ENCODE results near the gene XK. TPM values are rescaled to one million over a fixed set of nuclear protein-coding genes. Genes with fewer than 3 reads are reported as not detected.

The XK gene
- total RNA-seq, 1 donor from 2014 or later: 8.9 TPM

DNA sequence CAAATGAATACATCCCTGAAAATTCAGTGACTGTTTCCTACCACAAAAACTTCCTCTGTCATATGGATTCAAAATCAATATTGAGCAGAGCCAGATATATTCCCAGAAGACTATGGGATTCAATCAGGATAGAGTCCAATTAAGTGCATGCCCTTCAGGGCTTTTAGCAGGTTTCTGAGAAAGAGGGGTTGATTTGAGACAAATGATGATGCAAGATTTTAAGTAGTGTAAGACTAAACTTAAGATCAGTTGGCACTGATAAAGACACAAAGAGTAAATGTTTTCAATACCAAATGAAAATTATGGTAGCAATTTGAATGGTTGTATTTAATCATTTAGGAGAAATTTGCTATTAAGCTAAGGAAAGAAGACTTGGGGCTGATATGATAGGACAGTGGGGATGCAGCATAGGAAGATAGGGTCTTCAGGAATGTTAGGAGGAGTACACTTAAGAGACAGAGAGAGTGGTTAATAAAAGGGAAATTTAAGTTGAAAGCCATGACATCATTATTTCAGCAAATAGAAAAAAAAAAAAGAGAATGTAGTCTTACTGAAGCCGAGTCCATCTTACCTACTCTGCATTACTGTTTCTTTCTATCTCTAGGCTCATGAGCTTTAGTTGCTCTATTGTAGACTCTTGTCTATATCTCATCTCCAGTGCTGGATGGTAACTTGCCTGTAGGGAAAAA lies 32.0 kb upstream of the XK start:
- H3K9ac ChIP-seq (ENCODE audit: low read depth in 1 of 3, low read length in 3 of 3): no peak overlapping the region
- no peaks in the 10 kb centered on the region for H3K4me1 ChIP-seq (ENCODE audit: control insufficient read depth in 3 of 3, insufficient read depth in 3 of 3, low read length in 3 of 3)
- no peaks in the 10 kb centered on the region for H3K36me3 ChIP-seq (ENCODE audit: control insufficient read depth in 3 of 3, insufficient read depth in 3 of 3, low read length in 3 of 3)
- peaks cover 0 to 3% (median 0%) of the 10 kb centered on the region in 3 donors for H3K27me3 ChIP-seq (ENCODE audit: control insufficient read depth in 3 of 3, insufficient read depth in 3 of 3, low read length in 3 of 3)
- H3K27ac ChIP-seq (ENCODE audit: low read depth, low read length): no peak overlapping the region
- H3K9me3 ChIP-seq (ENCODE audit: control insufficient read depth in 3 of 3, low read length in 3 of 3): no peaks in the 10 kb centered on the region
- no peak overlapping the region for H3K4me3 ChIP-seq (ENCODE audit: low read length in 3 of 3)

DNA sequence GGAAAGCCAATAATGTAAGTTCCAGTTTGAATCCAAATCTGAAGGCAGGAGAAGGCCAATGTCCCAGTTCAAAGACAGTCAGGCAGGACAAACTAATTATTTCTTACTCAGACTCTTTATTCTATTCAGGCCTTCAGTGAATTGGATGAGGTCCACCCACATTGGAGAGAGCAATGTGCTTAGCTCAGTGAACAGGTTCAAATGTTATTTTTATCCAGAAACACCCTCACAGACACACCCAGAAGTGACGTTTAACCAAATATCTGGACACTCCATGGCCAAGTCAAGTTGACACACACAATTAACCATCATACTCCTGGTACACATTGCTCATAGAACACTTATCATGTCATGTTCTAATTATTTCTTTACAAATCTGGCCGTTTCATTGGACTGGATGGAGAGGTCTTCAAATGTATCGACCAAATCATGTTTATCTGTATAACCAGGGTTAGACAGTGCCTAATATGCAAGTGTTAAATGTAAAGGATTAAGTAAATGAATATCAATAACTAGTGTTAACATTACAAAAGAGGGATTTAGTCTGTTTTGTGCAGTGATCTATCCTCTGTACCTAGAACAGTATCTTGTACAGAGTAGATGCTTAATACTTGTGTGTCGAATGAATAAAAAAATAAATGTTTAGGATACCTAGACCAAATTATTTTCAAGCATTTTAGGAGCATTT lies 27.1 kb upstream of the XK start:
- H3K27ac ChIP-seq (ENCODE audit: low read depth, low read length): no peak overlapping the region
- peaks cover 0 to 3% (median 0%) of the 10 kb centered on the region in 3 donors for H3K27me3 ChIP-seq (ENCODE audit: control insufficient read depth in 3 of 3, insufficient read depth in 3 of 3, low read length in 3 of 3)
- no peak overlapping the region for H3K4me3 ChIP-seq (ENCODE audit: low read length in 3 of 3)
- H3K4me1 ChIP-seq (ENCODE audit: control insufficient read depth in 3 of 3, insufficient read depth in 3 of 3, low read length in 3 of 3): no peaks in the 10 kb centered on the region
- H3K36me3 ChIP-seq (ENCODE audit: control insufficient read depth in 3 of 3, insufficient read depth in 3 of 3, low read length in 3 of 3): no peaks in the 10 kb centered on the region
- H3K9me3 ChIP-seq (ENCODE audit: control insufficient read depth in 3 of 3, low read length in 3 of 3): no peaks in the 10 kb centered on the region
- no peak overlapping the region for H3K9ac ChIP-seq (ENCODE audit: low read depth in 1 of 3, low read length in 3 of 3)

- peaks cover 0 to 3% (median 0%) of the 10 kb centered on the region in 3 donors for H3K27me3 ChIP-seq (ENCODE audit: control insufficient read depth in 3 of 3, insufficient read depth in 3 of 3, low read length in 3 of 3)
- H3K36me3 ChIP-seq (ENCODE audit: control insufficient read depth in 3 of 3, insufficient read depth in 3 of 3, low read length in 3 of 3): no peaks in the 10 kb centered on the region
- H3K9ac ChIP-seq (ENCODE audit: low read depth in 1 of 3, low read length in 3 of 3): no peak overlapping the region
- no peak overlapping the region for H3K4me3 ChIP-seq (ENCODE audit: low read length in 3 of 3)
- H3K9me3 ChIP-seq (ENCODE audit: control insufficient read depth in 3 of 3, low read length in 3 of 3): no peaks in the 10 kb centered on the region
- no peak overlapping the region for H3K27ac ChIP-seq (ENCODE audit: low read depth, low read length)
- no peaks in the 10 kb centered on the region for H3K4me1 ChIP-seq (ENCODE audit: control insufficient read depth in 3 of 3, insufficient read depth in 3 of 3, low read length in 3 of 3)
These were observed 26.5 kb upstream of the XK start for GRCh38 chrX:37659047-37659446.

- Histone ChIP-seq H3K4me3 (ENCODE audit: low read length in 3 of 3) (no peak overlapping the region), H3K9me3 (ENCODE audit: control insufficient read depth in 3 of 3, low read length in 3 of 3) (no peaks in the 10 kb centered on the region), H3K4me1 (ENCODE audit: control insufficient read depth in 3 of 3, insufficient read depth in 3 of 3, low read length in 3 of 3) (no peaks in the 10 kb centered on the region), H3K27ac (ENCODE audit: low read depth, low read length) (no peak overlapping the region), H3K27me3 (ENCODE audit: control insufficient read depth in 3 of 3, insufficient read depth in 3 of 3, low read length in 3 of 3) (no peaks in the 10 kb centered on the region), H3K9ac (ENCODE audit: low read depth in 1 of 3, low read length in 3 of 3) (no peak overlapping the region), H3K36me3 (ENCODE audit: control insufficient read depth in 3 of 3, insufficient read depth in 3 of 3, low read length in 3 of 3) (no peaks in the 10 kb centered on the region)
These were observed 23.4 kb upstream of the XK start for GRCh38 chrX:37662181-37662580.

GRCh38 chrX:37666516-37666915 lies 19.1 kb upstream of the XK start:
- H3K9ac ChIP-seq (ENCODE audit: low read depth in 1 of 3, low read length in 3 of 3): no peak overlapping the region
- no peaks in the 10 kb centered on the region for H3K27me3 ChIP-seq (ENCODE audit: control insufficient read depth in 3 of 3, insufficient read depth in 3 of 3, low read length in 3 of 3)
- H3K36me3 ChIP-seq (ENCODE audit: control insufficient read depth in 3 of 3, insufficient read depth in 3 of 3, low read length in 3 of 3): no peaks in the 10 kb centered on the region
- no peak overlapping the region for H3K27ac ChIP-seq (ENCODE audit: low read depth, low read length)
- H3K4me3 ChIP-seq (ENCODE audit: low read length in 3 of 3): no peak overlapping the region
- H3K9me3 ChIP-seq (ENCODE audit: control insufficient read depth in 3 of 3, low read length in 3 of 3): no peaks in the 10 kb centered on the region
- H3K4me1 ChIP-seq (ENCODE audit: control insufficient read depth in 3 of 3, insufficient read depth in 3 of 3, low read length in 3 of 3): no peaks in the 10 kb centered on the region

GRCh38 chrX:37667141-37667540 lies 18.4 kb upstream of the XK start:
- no peak overlapping the region for H3K27ac ChIP-seq (ENCODE audit: low read depth, low read length)
- H3K9me3 ChIP-seq (ENCODE audit: control insufficient read depth in 3 of 3, low read length in 3 of 3): no peaks in the 10 kb centered on the region
- no peak overlapping the region for H3K9ac ChIP-seq (ENCODE audit: low read depth in 1 of 3, low read length in 3 of 3)
- no peaks in the 10 kb centered on the region for H3K4me1 ChIP-seq (ENCODE audit: control insufficient read depth in 3 of 3, insufficient read depth in 3 of 3, low read length in 3 of 3)
- H3K36me3 ChIP-seq (ENCODE audit: control insufficient read depth in 3 of 3, insufficient read depth in 3 of 3, low read length in 3 of 3): no peaks in the 10 kb centered on the region
- H3K27me3 ChIP-seq (ENCODE audit: control insufficient read depth in 3 of 3, insufficient read depth in 3 of 3, low read length in 3 of 3): no peaks in the 10 kb centered on the region
- no peak overlapping the region for H3K4me3 ChIP-seq (ENCODE audit: low read length in 3 of 3)

- Histone ChIP-seq H3K27ac (ENCODE audit: low read depth, low read length) (no peak overlapping the region), H3K9ac (ENCODE audit: low read depth in 1 of 3, low read length in 3 of 3) (no peak overlapping the region), H3K27me3 (ENCODE audit: control insufficient read depth in 3 of 3, insufficient read depth in 3 of 3, low read length in 3 of 3) (peaks cover 0 to 3% (median 0%) of the 10 kb centered on the region in 3 donors), H3K36me3 (ENCODE audit: control insufficient read depth in 3 of 3, insufficient read depth in 3 of 3, low read length in 3 of 3) (no peaks in the 10 kb centered on the region), H3K9me3 (ENCODE audit: control insufficient read depth in 3 of 3, low read length in 3 of 3) (no peaks in the 10 kb centered on the region), H3K4me1 (ENCODE audit: control insufficient read depth in 3 of 3, insufficient read depth in 3 of 3, low read length in 3 of 3) (no peaks in the 10 kb centered on the region), H3K4me3 (ENCODE audit: low read length in 3 of 3) (no peak overlapping the region)
These were observed 13.0 kb upstream of the XK start for GRCh38 chrX:37672563-37672962.

- H3K9ac ChIP-seq (ENCODE audit: low read depth in 1 of 3, low read length in 3 of 3): no peak overlapping the region
- peaks cover 0 to 3% (median 0%) of the 10 kb centered on the region in 3 donors for H3K27me3 ChIP-seq (ENCODE audit: control insufficient read depth in 3 of 3, insufficient read depth in 3 of 3, low read length in 3 of 3)
- no peak overlapping the region for H3K4me3 ChIP-seq (ENCODE audit: low read length in 3 of 3)
- H3K36me3 ChIP-seq (ENCODE audit: control insufficient read depth in 3 of 3, insufficient read depth in 3 of 3, low read length in 3 of 3): no peaks in the 10 kb centered on the region
- no peaks in the 10 kb centered on the region for H3K9me3 ChIP-seq (ENCODE audit: control insufficient read depth in 3 of 3, low read length in 3 of 3)
- H3K27ac ChIP-seq (ENCODE audit: low read depth, low read length): no peak overlapping the region
- no peaks in the 10 kb centered on the region for H3K4me1 ChIP-seq (ENCODE audit: control insufficient read depth in 3 of 3, insufficient read depth in 3 of 3, low read length in 3 of 3)
These were observed 8.8 kb upstream of the XK start for GRCh38 chrX:37676811-37677210.

GRCh38 chrX:37677243-37677642 lies 8.3 kb upstream of the XK start:
- Histone ChIP-seq H3K4me1 (ENCODE audit: control insufficient read depth in 3 of 3, insufficient read depth in 3 of 3, low read length in 3 of 3) (no peaks in the 10 kb centered on the region), H3K36me3 (ENCODE audit: control insufficient read depth in 3 of 3, insufficient read depth in 3 of 3, low read length in 3 of 3) (no peaks in the 10 kb centered on the region), H3K27ac (ENCODE audit: low read depth, low read length) (no peak overlapping the region), H3K27me3 (ENCODE audit: control insufficient read depth in 3 of 3, insufficient read depth in 3 of 3, low read length in 3 of 3) (peaks cover 0 to 3% (median 0%) of the 10 kb centered on the region in 3 donors), H3K9me3 (ENCODE audit: control insufficient read depth in 3 of 3, low read length in 3 of 3) (no peaks in the 10 kb centered on the region), H3K4me3 (ENCODE audit: low read length in 3 of 3) (no peak overlapping the region), H3K9ac (ENCODE audit: low read depth in 1 of 3, low read length in 3 of 3) (no peak overlapping the region)

- no peak overlapping the region for H3K4me3 ChIP-seq (ENCODE audit: low read length in 3 of 3)
- H3K27ac ChIP-seq (ENCODE audit: low read depth, low read length): no peak overlapping the region
- no peak overlapping the region for H3K9ac ChIP-seq (ENCODE audit: low read depth in 1 of 3, low read length in 3 of 3)
- no peaks in the 10 kb centered on the region for H3K36me3 ChIP-seq (ENCODE audit: control insufficient read depth in 3 of 3, insufficient read depth in 3 of 3, low read length in 3 of 3)
- no peaks in the 10 kb centered on the region for H3K4me1 ChIP-seq (ENCODE audit: control insufficient read depth in 3 of 3, insufficient read depth in 3 of 3, low read length in 3 of 3)
- H3K9me3 ChIP-seq (ENCODE audit: control insufficient read depth in 3 of 3, low read length in 3 of 3): no peaks in the 10 kb centered on the region
- H3K27me3 ChIP-seq (ENCODE audit: control insufficient read depth in 3 of 3, insufficient read depth in 3 of 3, low read length in 3 of 3): peaks cover 0 to 3% (median 0%) of the 10 kb centered on the region in 3 donors
These were observed 7.8 kb upstream of the XK start for GRCh38 chrX:37677765-37678164.

All from skeletal muscle tissue (tissue), 4 donors.